DMS153 treated with DMSO at 0.1 percent for 48 hours (cell line): ENCODE measurements around the gene GFAP.
A peak's percentile ranks its signal among the peaks of the same experiment; 100 is the strongest.

Source experiments
- DNase-seq: peaks from one replicate; lab custom pipeline; 2025; ENCODE audit not compliant: unreplicated experiment; lab: John Stamatoyannopoulos, UW

GFAP gene

GRCh38 chr17:44932096-44932786 lies 16.9 kb upstream of the GFAP start:
- no peak for DNase-seq

GRCh38 chr17:44931376-44931775 lies 16.1 kb upstream of the GFAP start:
- no peak for DNase-seq

- no peak for DNase-seq
Measured at GRCh38 chr17:44930667-44931066, 15.4 kb upstream of the GFAP start.

- DNase-seq: no peak
Measured at GRCh38 chr17:44928950-44929720, 13.8 kb upstream of the GFAP start.

- no peak for DNase-seq
Measured at GRCh38 chr17:44928136-44928535, 12.8 kb upstream of the GFAP start.

- no peak for DNase-seq
Measured at GRCh38 chr17:44927696-44928095, 12.4 kb upstream of the GFAP start.

GRCh38 chr17:44926821-44927525 lies 11.7 kb upstream of the GFAP start:
- no peak for DNase-seq

- DNase-seq: no peak
Measured at GRCh38 chr17:44925731-44926697, 10.7 kb upstream of the GFAP start.

- DNase-seq: no peak
Measured at GRCh38 chr17:44924107-44924544, 8.8 kb upstream of the GFAP start.

- no peak for DNase-seq
Measured at GRCh38 chr17:44922746-44923470, 7.6 kb upstream of the GFAP start.

- no peak for DNase-seq
Measured at GRCh38 chr17:44922136-44922535, 6.8 kb upstream of the GFAP start.

GRCh38 chr17:44921122-44921882 lies 6.0 kb upstream of the GFAP start:
- no peak for DNase-seq

GRCh38 chr17:44920565-44920940 lies 5.3 kb upstream of the GFAP start:
- no peak for DNase-seq

- DNase-seq: peak; percentile 73
Measured at GRCh38 chr17:44919885-44920564, 4.7 kb upstream of the GFAP start.

GRCh38 chr17:44919411-44919810 lies 4.1 kb upstream of the GFAP start:
- DNase-seq: no peak

GRCh38 chr17:44918006-44918405 lies 2.7 kb upstream of the GFAP start:
- no peak for DNase-seq

GRCh38 chr17:44917456-44917855 lies 2.2 kb upstream of the GFAP start:
- DNase-seq: no peak

GRCh38 chr17:44916781-44917241 lies 1.5 kb upstream of the GFAP start:
- DNase-seq: no peak
